Pancreas (tissue), 10 donors: ENCODE data around the gene RETREG2. TPM values are rescaled to one million over a fixed set of nuclear protein-coding genes. Genes with fewer than 3 reads are reported as not detected.
"Not testable (repeated sequence)": the region's sequence is repeated elsewhere in the genome, so short reads cannot be mapped to it uniquely, and the experiment has no call there.

ENCODE experiments used
- ATAC-seq, 4 donors: fragments of 200-7000 bp; cut with Tn5 transposase; one replicate each; pipeline versions ENCODE4 v1.8.0 to v1.9.1; 2020; ENCODE audit warnings: mild to moderate bottlenecking in 4 of 4, moderate library complexity in 4 of 4
- DNase-seq, 6 donors: peaks; one replicate each; pipeline ENCODE4 v3.0.0-alpha.2; 2020
- FAIRE-seq: peaks from 2 replicates; lab custom pipeline; 2012; peaks lifted over from hg19 to GRCh38; lab: Jason Lieb, UNC
- H3K27ac ChIP-seq, 4 donors: fragments of 200-600 bp; sonication (generic); 1 replicate in 3 of 4; 2 replicates in 1 of 4; pipeline versions ENCODE4 v1.5.0 to v1.8.0; 2020
- H3K27me3 ChIP-seq, 4 donors: fragments of 200-600 bp; one replicate each; pipeline ENCODE4 v1.8.0; 2021
- H3K36me3 ChIP-seq, 3 donors: fragments of 200-600 bp; sonication (generic) in 1 of 3; one replicate each; pipeline versions ENCODE4 v1.5.0 to v1.8.0; 2020 to 2021
- H3K4me1 ChIP-seq, 3 donors: fragments of 200-600 bp; one replicate each; pipeline ENCODE4 v1.8.0; 2021
- H3K4me3 ChIP-seq, 4 donors: fragments of 200-600 bp; sonication (generic) in 2 of 4; one replicate each; pipeline versions ENCODE4 v1.5.0 to v1.8.0; 2020 to 2021
- H3K9me3 ChIP-seq, 4 donors: fragments of 200-600 bp; one replicate each; pipeline ENCODE4 v1.8.0; 2021
- WGBS, 2 donors: extraction: QIAGEN DNeasy Blood & Tissue Kit; methylation state at CpG; one replicate each; pipeline ENCODE4 v1.1.7; 2013; 5-methylcytosine and 5-hydroxymethylcytosine counted together
- intact Hi-C, 3 donors: fragments of 100-400 bp; cut with DNase I; formaldehyde crosslinking; loops; one replicate each; pipeline versions ENCODE4 v1.11.1 to v1.14.2; 2022
- polyA plus RNA-seq, 2 donors: library from polyadenylated mRNA; stranded (reverse); fragments of 200-250 nt; gene quantifications; one replicate each; pipeline ENCODE4 v1.2.3, GENCODE V29; 2013
- total RNA-seq, 6 donors: library from RNA; stranded (reverse); fragmentation: NEBNext Ultra II Directional in 4 of 6; extraction: Animal tissue kit (Norgen Biotek cat#: 25700) in 4 of 6; gene quantifications; one replicate each; pipeline versions ENCODE4 v1.2.1 to v1.2.4, GENCODE V29; 2021 to 2023
- TF ChIP-seq, protein P1 (sequence below), 4 donors: fragments of 200-600 bp; sonication (generic) in 3 of 4; IDR thresholded peaks; one replicate each; pipeline versions ENCODE4 v1.5.0 to v1.8.0; 2021; ENCODE audit warnings: antibody characterized with exemption in 4 of 4
- donor health status: healthy with polysubstance abuse.
- donor health status: DM: no; HTN: no; CAD: no; lungs with moderate emphysema.
- donor health status: DM: no; HTN: no; CAD: no.
- donor health status: control.
- donor health status: control.
- donor health status: Bipolar disorder and iron deficiency.
- donor health status: DM: yes; HTN: yes; CAD: no.
- donor health status: DM: no; HTN: no; CAD: no.
- donor health status: DM: no; HTN: no; CAD: no.
- donor health status: DM: yes; HTN: yes; CAD: no.

Gene RETREG2
- total and polyA plus RNA-seq, 8 donors, result 31.6 to 59.4 (median 46.2) TPM

DNA sequence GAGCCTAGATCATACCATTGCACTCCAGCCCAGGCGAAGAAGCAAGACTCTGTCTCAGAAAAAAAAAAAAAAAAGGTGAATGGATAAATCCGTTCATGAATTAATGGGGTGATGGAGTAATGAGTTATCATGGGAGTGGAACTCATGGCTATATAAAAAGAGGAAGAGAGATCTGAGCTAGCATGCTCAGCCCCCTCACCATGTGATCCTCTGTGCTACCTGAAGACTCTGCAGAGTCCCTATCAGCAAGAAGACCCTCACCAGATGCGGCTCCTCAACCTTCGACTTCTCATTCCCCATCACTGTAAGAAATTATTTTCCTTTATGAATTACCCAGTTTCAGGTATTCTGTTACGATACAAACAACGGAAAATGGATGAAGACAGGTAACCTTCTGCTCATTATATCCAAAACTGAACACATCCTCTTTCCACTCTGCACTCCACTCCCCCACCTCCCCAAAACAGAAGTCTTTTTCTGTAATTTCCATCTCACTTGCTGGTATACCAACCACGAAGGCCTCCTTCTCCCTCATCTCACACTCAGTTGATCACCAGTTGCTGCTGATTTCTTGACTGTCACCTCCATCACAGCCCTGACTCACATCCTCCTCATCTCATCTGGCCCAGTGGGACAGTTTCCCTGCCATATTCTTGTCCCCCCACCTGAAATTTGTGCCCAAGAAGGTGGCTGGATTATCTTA lies 8.8 kb downstream of the RETREG2 start:
- WGBS, 2 donors, result 87 to 89% methylated on average over 7 of the region's 7 CpGs
- H3K9me3 ChIP-seq, result no peaks in the 10 kb centered on the region
- TF ChIP-seq, protein P1, sequence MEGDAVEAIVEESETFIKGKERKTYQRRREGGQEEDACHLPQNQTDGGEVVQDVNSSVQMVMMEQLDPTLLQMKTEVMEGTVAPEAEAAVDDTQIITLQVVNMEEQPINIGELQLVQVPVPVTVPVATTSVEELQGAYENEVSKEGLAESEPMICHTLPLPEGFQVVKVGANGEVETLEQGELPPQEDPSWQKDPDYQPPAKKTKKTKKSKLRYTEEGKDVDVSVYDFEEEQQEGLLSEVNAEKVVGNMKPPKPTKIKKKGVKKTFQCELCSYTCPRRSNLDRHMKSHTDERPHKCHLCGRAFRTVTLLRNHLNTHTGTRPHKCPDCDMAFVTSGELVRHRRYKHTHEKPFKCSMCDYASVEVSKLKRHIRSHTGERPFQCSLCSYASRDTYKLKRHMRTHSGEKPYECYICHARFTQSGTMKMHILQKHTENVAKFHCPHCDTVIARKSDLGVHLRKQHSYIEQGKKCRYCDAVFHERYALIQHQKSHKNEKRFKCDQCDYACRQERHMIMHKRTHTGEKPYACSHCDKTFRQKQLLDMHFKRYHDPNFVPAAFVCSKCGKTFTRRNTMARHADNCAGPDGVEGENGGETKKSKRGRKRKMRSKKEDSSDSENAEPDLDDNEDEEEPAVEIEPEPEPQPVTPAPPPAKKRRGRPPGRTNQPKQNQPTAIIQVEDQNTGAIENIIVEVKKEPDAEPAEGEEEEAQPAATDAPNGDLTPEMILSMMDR (IDR thresholded peaks at IDR 0.05), result no peak
- H3K4me3 ChIP-seq, result no peak overlapping the region
- no peak for FAIRE-seq
- peak in 1 of 6 donors; percentile 2 for DNase-seq
- no peak for ATAC-seq
- H3K36me3 ChIP-seq, result peaks cover 0 to 17% (median 7%) of the 10 kb centered on the region in 3 donors
- H3K4me1 ChIP-seq, result no peaks in the 10 kb centered on the region
- no peak overlapping the region for H3K27ac ChIP-seq
- intact Hi-C loops, result no loop called here
- no peaks in the 10 kb centered on the region for H3K27me3 ChIP-seq

DNA sequence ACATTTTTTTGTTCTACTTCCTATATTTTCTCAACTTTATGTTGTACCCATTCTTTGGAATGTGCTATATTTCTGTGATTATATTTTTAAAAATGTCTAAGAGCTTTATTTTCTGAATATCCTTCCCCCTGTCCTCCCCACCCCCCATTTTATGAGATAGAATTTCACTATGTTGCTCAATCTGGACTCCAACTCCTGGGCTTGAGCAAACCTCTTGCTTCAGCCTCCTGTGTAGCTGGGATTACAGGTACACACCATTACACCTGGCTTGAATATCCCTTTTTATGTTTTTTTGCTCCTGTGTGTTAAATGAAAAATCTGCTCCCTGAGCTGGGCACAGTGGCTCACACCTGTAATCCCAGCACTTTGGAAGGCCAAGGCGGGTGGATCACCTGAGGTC lies 19.3 kb downstream of the RETREG2 start:
- ATAC-seq, result no peak
- Histone ChIP-seq H3K36me3 (no peaks in the 10 kb centered on the region), H3K4me1 (no peaks in the 10 kb centered on the region), H3K9me3 (no peaks in the 10 kb centered on the region), H3K27ac (no peak overlapping the region), H3K4me3 (no peak overlapping the region), H3K27me3 (no peaks in the 10 kb centered on the region)
- 92 to 100% methylated on average over 1 of the region's 1 CpG for WGBS, 2 donors
- FAIRE-seq, result no peak
- TF ChIP-seq, protein P1 (IDR thresholded peaks at IDR 0.05), result no peak
- intact Hi-C loops, result no loop called here
- peak in 1 of 6 donors; percentile 0 for DNase-seq

DNA sequence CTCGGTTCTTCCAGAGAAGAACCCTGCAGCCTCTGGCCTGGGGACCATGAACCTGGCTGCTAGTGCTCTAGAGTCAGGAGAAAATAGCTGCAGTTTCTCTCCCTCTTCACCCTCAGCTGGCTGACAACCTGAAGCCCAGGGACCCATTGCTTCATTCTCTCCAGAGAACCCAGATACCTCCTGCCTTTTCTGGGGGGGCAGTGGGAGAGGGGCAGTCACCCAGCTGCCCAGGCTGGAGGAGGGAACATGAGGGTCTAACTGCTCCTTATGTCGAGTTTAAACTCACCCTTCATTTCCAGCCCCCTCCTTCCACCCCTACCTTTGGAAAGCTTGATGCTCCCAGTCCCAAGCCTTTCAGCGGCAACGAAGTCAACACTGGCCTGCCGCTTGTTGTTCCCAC lies 20.9 kb downstream of the RETREG2 start:
- Histone ChIP-seq H3K36me3 (no peaks in the 10 kb centered on the region), H3K27me3 (no peaks in the 10 kb centered on the region), H3K9me3 (no peaks in the 10 kb centered on the region), H3K4me3 (no peak overlapping the region), H3K4me1 (no peaks in the 10 kb centered on the region), H3K27ac (no peak overlapping the region)
- intact Hi-C loops, result no loop called here
- TF ChIP-seq, protein P1 (IDR thresholded peaks at IDR 0.05), result no peak
- 80 to 83% methylated on average over 5 of the region's 5 CpGs for WGBS, 2 donors
- DNase-seq, result peak in 1 of 6 donors; percentile 3
- no peak for ATAC-seq
- FAIRE-seq, result no peak

DNA sequence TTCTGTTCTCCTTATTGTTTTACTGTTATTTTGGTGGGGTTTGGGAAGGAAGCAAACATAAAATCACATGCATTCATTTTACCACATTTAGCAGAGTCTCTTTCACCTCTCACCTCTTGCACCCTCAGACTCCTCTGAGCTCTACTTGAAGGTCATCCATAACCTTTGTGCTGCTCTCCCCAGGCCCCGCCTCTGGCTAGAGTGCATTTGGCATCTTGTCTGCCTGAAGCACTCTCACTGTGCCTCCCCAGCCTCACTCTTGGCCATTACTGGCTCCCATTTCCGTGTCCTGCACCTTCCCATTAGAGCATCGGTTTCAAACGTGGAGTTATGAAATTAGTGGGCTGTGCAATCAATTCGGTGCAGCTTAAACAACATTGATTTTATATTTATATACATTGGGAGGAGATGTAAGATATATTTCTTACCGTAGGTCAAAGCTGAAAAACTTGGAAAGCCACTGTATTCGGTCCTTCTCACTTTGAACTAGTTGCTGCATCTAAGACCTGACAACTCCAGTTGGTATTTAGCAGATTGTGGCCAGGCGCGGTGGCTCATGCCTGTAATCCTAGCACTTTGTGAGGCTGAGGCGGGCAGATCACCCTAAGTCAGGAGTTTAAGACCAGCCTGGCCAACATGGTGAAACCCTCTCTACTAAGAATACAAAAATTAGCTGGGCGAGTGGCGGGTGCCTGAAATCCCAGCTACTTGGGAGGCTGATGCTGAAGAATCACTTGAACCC lies 21.6 kb downstream of the RETREG2 start:
- 81 to 87% methylated on average over 12 of the region's 12 CpGs for WGBS, 2 donors
- Histone ChIP-seq H3K4me3 (no peak overlapping the region), H3K9me3 (no peaks in the 10 kb centered on the region), H3K27ac (no peak overlapping the region), H3K27me3 (no peaks in the 10 kb centered on the region), H3K4me1 (no peaks in the 10 kb centered on the region), H3K36me3 (no peaks in the 10 kb centered on the region)
- intact Hi-C loops, result no loop called here
- DNase-seq, result peak in 1 of 6 donors; percentile 5
- FAIRE-seq, result no peak
- no peak for ATAC-seq
- TF ChIP-seq, protein P1 (IDR thresholded peaks at IDR 0.05), result no peak

DNA sequence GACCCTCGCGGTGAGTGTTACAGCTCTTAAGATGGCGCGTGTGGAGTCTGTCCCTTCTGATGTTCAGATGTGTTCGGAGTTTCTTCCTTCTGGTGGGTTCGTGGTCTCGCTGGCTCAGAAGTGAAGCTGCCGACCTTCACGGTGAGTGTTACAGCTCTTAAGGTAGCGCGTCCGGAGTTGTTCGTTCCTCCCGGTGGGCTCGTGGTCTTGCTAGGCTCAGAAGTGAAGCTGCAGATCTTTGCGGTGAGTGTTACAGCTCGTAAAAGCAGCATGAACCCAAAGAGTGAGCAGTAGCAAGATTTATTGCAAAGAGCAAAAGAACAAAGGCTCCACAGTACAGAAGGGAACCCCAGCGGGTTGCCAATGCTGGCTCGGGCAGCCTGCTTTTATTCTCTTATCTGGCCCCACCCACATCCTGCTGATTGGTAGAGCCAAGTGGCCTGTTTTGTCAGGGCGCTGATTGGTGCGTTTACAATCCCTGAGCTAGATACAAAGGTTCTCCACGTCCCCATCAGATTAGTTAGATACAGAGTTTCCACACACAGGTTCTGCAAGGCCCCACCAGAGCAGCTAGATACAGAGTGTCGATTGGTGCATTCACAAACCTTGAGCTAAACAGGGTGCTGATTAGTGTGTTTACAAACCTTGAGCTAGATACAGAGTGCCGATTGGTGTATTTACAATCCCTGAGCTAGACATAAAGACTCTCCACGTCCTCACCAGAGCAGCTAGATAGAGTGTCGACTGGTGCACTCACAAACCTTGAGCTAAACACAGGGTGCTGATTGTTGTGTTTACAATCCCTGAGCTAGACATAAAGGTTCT lies 22.6 kb downstream of the RETREG2 start:
- H3K4me3 ChIP-seq, H3K27me3 ChIP-seq, intact Hi-C loops, H3K36me3 ChIP-seq, H3K9me3 ChIP-seq, ATAC-seq, FAIRE-seq, H3K27ac ChIP-seq, H3K4me1 ChIP-seq: not testable (repeated sequence)
- DNase-seq, result peak in 1 of 6 donors; percentile 12
- WGBS, 2 donors, result 70 to 73% methylated on average over 25 of the region's 26 CpGs

DNA sequence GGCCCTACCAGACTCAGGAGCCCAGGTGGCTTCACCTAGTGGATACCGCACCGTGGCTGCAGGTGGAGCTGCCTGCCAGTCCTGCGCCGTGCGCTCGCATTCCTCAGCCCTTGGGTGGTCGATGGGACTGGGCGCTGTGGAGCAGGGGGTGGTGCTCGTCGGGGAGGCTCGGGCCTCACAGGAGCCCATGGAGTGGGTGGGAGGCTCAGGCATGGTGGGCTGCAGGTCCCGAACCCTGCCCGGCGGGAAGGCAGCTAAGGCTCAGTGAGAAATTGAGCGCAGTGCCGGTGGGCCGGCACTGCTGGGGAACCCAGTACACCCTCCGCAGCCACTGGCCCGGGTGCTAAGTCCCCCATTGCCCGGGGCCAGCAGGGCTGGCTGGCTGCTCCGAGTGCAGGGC lies 23.3 kb downstream of the RETREG2 start:
- FAIRE-seq, intact Hi-C loops, H3K27me3 ChIP-seq, H3K9me3 ChIP-seq, H3K4me1 ChIP-seq, H3K27ac ChIP-seq, ATAC-seq, H3K4me3 ChIP-seq, H3K36me3 ChIP-seq: not testable (repeated sequence)
- peak in 1 of 6 donors; percentile 8 for DNase-seq
- WGBS, 2 donors, result 80 to 83% methylated on average over 16 to 19 of the region's 21 CpGs
